SKM-1 (cell line): ENCODE measurements around the gene LRRC39.
A peak's percentile ranks its signal among the peaks of the same experiment; 100 is the strongest.

Experiments used
- DNase-seq: peaks from one replicate; lab custom pipeline; 2025; ENCODE audit not compliant: unreplicated experiment; lab: John Stamatoyannopoulos, UW

Gene LRRC39

GRCh38 chr1:100151679-100152078 is 26.4 kb downstream of the LRRC39 start:
- no peak for DNase-seq

- no peak for DNase-seq
These were observed 30.2 kb downstream of the LRRC39 start for GRCh38 chr1:100147875-100148274.

GRCh38 chr1:100146958-100147357 is 31.1 kb downstream of the LRRC39 start:
- DNase-seq: no peak

- no peak for DNase-seq
These were observed 32.9 kb downstream of the LRRC39 start for GRCh38 chr1:100145116-100145515.

GRCh38 chr1:100142343-100142742 is 35.7 kb downstream of the LRRC39 start:
- DNase-seq: no peak

- DNase-seq: no peak
These were observed 36.9 kb downstream of the LRRC39 start for GRCh38 chr1:100141192-100141591.

- no peak for DNase-seq
These were observed 40.5 kb downstream of the LRRC39 start for GRCh38 chr1:100137602-100138001.

- no peak for DNase-seq
These were observed 43.2 kb downstream of the LRRC39 start for GRCh38 chr1:100134872-100135271.

GRCh38 chr1:100132566-100133477 is 45.2 kb downstream of the LRRC39 start, which contains the start of the genes SASS6 and TRMT13:
TSS of gene SASS6 (minus strand) at chr1:100132930. CDS start at chr1:100132814, 116 bp downstream.
TSS of gene TRMT13 (plus strand) at chr1:100133163. CDS start at chr1:100133169, 6 bp downstream.
- peak; percentile 97 for DNase-seq

GRCh38 chr1:100131623-100132022 is 46.4 kb downstream of the LRRC39 start:
- no peak for DNase-seq

- DNase-seq: no peak
These were observed 47.4 kb downstream of the LRRC39 start for GRCh38 chr1:100130552-100131077.

GRCh38 chr1:100127226-100127625 is 50.8 kb downstream of the LRRC39 start:
- no peak for DNase-seq

- DNase-seq: no peak
These were observed 55.9 kb downstream of the LRRC39 start for GRCh38 chr1:100122177-100122576.

- no peak for DNase-seq
These were observed 62.5 kb downstream of the LRRC39 start for GRCh38 chr1:100115524-100115923.

- no peak for DNase-seq
These were observed 68.4 kb downstream of the LRRC39 start for GRCh38 chr1:100109554-100110066.

GRCh38 chr1:100107696-100108095 is 70.4 kb downstream of the LRRC39 start:
- no peak for DNase-seq

GRCh38 chr1:100101564-100101963 is 76.5 kb downstream of the LRRC39 start:
- DNase-seq: no peak

- DNase-seq: no peak
These were observed 77.9 kb downstream of the LRRC39 start for GRCh38 chr1:100100202-100100601.
